A549 treated with Mapracorat at 1 μM for 4 hours (cell line): Measurements from ENCODE around the gene UBA3. TPM values are rescaled to one million over a fixed set of nuclear protein-coding genes. Genes with fewer than 3 reads are reported as not detected.

Experiments
- total RNA-seq: library from RNA; stranded (reverse); fragments of 200-300 nt; extraction: Qiagen RNA extraction; gene quantifications from 5 replicates; pipeline ENCODE4 v1.2.3, GENCODE V29; 2022

Gene UBA3
- 20.1 to 26.7 TPM (median 25.9 TPM) in 5 replicates for total RNA-seq

GRCh38 chr3:69080233-69080920 is at the start of gene UBA3:
UBA3 (minus strand) TSS chr3:69080365; CDS start chr3:69080353, 12 bp downstream.

DNA sequence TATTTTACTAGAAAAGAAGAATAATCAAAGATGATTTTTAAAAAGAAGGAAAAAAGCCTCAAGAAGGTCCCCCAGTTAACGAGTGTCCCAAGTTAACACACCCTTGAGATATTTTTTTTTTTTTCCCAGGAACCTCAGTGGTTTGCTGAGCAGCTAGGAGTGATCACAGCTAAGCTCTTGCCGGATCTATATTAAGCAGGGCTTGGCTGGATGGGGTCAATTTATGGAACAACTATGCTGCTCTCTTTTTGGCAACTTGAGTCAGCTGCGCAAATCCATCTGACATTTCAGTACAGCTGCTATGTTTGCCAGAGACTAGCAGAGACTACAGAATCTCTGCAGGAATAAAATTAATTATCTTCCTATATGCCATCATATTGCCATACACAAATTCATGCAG is 42.2 kb upstream of the UBA3 start, which contains the start of gene LMOD3:
Gene LMOD3 (minus strand): TSS at position 193 of the 400 bp plus-strand sequence. CDS start 209 bp downstream, outside the sequence.

GRCh38 chr3:69084326-69085167 is 4.4 kb upstream of the UBA3 start, which contains the start of gene ARL6IP5:
ARL6IP5 (plus strand) TSS chr3:69084937; CDS start chr3:69085048, 111 bp downstream.

GRCh38 chr3:69051756-69052471 is 28.3 kb downstream of the UBA3 start, which contains the start of gene TMF1:
TMF1 (minus strand) TSS chr3:69052333; CDS start chr3:69052086, 247 bp downstream.

GRCh38 chr3:69013253-69014021 is 66.7 kb downstream of the UBA3 start, which contains the start of gene EOGT:
EOGT (minus strand) TSS chr3:69013684; CDS start chr3:69009846, 3,838 bp downstream.

Other genes with a start within 250 kb of the UBA3 start
- not detected in 5 replicates for gene TAFA4, start 147.8 kb downstream of the UBA3 start, total RNA-seq
- 8.4 to 11.9 TPM (median 10.3 TPM) in 5 replicates for gene EOGT, start 66.7 kb downstream of the UBA3 start, total RNA-seq
- gene TMF1, start 28.0 kb downstream of the UBA3 start, total RNA-seq: 10.8 to 17.6 TPM (median 14.8 TPM) in 5 replicates
- 80.8 to 88.8 TPM (median 83.6 TPM) in 5 replicates for gene ARL6IP5, start 4.6 kb upstream of the UBA3 start, total RNA-seq
- not detected in 5 replicates for gene LMOD3, start 42.2 kb upstream of the UBA3 start, total RNA-seq